Frontal cortex (tissue), 4 donors: Measurements from ENCODE around the gene NCOA3. TPM values are rescaled to one million over a fixed set of nuclear protein-coding genes. Genes with fewer than 3 reads are reported as not detected.
"Not testable (repeated sequence)": the region's sequence is repeated elsewhere in the genome, so short reads cannot be mapped to it uniquely, and the experiment has no call there.

Experiments used
- DNase-seq, 2 donors: peaks; one replicate each; pipeline ENCODE4 v3.0.0; 2012; ENCODE audit warnings: low spot score in 2 of 2
- FAIRE-seq: peaks from 2 replicates; lab custom pipeline; 2012; peaks lifted over from hg19 to GRCh38; lab: Jason Lieb, UNC
- total RNA-seq: library from RNA; depleted of rRNA; stranded (reverse); fragments of >200 nt; gene quantifications from one replicate; pipeline ENCODE4 v1.2.3, GENCODE V29; 2014
- donor health status: control.
- donor health status: control.
- donor health status: control.

The NCOA3 gene
- total RNA-seq, 1 donor from 2014 or later = 42.0 TPM

- DNase-seq (no peak), FAIRE-seq (no peak)
Measured at GRCh38 chr20:47498606-47499005, 3.1 kb upstream of the NCOA3 start.

DNA sequence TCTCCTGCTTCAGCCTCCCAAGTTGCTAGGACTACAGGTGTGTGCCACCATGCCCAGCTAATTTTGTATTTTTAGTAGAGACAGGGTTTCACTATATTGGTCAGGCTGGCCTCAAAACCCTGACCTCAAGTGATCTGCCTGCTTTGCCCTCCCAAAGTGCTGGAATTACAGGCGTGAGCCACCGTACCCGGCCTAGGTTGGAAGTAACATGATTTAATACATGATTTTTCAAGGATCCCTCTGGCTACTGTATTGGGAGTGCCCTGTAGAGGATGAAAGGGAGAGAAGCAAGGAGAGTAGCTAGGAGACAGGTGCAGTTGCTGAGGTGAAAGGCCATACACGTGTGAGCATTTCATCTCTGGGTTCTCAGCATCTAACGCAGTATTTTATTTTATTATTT is 2.6 kb upstream of the NCOA3 start:
- DNase-seq (no peak), FAIRE-seq (no peak)

DNA sequence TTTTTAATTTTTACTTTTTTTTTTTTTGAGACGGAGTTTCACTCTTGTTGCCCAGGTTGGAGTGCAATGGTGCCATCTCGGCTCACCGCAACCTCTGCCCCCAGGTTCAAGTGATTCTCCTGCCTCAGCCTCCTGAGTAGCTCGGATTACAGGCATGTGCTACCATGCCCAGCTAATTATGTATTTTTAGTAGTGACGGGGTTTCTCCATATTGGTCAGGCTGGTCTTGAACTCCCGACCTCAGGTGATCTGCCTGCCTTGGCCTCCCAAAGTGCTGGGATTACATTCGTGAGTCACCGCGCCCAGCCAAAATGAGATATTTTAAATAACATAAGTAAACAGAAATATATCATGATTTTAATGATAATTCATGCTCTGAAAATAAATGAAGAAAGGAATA is 1.6 kb upstream of the NCOA3 start:
- not testable (repeated sequence) for DNase-seq, FAIRE-seq

DNA sequence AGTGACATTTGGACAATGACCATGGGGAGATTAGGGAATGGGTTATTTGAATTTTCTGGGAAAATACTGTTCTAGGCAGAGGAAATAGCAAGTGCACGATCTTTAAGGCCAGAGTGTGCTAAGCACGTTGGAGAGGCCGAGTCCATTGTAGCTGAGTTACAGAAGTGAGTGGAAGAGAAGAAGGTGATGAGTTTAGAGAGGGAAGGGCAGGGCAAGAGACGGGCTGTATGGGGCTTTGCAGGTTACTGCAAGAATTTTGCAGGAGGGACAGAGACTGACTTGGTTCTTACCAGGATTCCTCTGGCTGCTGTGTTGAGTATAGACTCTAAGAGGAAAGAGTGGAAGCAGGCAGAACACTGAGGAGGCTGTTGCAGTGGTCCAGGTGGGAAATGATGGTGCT is 1.1 kb upstream of the NCOA3 start:
- DNase-seq (no peak), FAIRE-seq (no peak)

DNA sequence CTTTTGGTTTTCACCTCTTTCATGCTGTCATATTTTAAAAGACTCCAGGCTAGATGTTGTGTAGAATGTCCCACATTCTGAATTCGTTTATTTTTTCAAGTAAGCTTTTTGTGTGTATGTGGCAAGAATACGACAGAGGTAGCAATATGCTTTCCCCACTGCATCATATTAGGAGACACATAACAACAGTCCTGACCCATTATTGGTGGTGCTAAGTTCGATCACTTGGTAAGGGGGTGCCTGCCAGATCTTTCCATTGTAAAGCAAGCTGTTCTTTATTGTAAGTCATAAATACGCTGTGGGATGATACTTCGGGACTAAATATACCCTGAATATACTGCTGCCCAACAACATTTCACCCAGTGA is 588 bp upstream of the NCOA3 start:
- DNase-seq (peak in 1 of 2 donors; percentile 31), FAIRE-seq (no peak)

DNA sequence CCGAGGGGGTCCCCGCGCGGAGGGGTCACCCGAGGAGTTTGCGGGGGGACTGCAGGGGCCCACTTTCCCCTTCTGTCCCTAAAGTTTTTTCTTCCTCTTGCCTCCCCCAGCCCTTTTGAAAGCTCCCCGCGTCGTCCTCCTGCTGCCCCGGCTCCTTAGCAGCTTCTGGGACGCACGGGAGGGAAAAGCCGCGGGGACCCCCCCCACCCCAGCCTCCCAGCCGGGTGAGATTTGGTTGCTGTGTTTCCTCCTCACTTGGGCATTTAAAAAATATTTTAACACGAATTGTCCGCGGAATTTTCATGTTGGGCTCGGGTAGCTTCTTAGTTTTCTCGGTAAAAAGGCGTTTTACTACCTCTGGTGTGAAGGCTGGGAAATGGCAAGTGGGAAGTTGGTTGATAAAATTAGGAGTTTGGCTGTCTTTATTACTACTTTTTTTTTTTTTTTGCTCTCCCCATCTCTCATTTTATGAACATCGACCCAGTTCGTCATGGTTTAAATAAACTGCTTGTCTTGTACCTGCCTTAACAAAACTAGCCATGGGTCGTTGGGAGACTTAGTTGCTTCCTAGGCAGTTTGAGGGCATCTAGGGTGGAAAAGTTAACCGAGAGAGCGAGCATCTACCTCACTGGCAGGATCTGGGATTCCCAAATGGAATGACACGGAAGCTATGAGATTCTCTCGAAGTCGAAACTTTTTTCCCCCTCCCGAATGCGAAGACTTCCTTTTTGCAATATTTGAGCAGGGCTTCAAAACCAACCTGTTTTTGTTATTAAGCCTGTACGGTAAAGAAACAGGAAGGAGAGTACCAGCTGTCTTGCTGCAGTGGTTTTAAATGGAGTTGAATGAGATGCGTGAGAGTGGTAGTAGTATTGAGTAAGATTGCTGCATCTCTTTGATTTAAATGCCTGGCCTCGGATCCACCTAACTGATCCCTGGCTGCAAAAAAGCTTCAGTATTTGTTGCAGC is 868 bp downstream of the NCOA3 start:
- DNase-seq (no peak), FAIRE-seq (no peak)

DNA sequence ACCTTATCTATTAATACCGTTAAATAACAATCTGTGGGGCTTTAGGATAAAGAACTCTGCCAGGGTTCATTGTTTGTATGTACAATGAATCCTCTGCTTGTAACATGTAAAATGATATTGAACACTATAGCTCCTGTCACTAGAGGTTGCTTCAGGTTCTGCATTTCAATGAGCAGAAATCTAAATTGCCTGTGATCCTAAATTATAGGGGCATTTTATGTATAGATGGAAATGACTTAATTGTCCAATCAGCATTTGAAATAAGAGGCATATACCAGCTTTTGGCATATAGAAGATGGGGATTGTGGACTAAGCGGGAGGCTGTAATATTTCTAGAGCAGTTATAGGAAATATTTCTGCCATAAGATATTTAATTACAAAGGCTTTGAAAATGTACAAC is 2.0 kb downstream of the NCOA3 start:
- DNase-seq = no peak
- FAIRE-seq = no peak

- no peak for DNase-seq
- FAIRE-seq = no peak
Measured at GRCh38 chr20:47506335-47506734, 4.6 kb downstream of the NCOA3 start.

GRCh38 chr20:47506850-47507249 is 5.2 kb downstream of the NCOA3 start:
- FAIRE-seq (no peak), DNase-seq (no peak)

- not testable (repeated sequence) for FAIRE-seq, DNase-seq
Measured at GRCh38 chr20:47507275-47507981, 5.7 kb downstream of the NCOA3 start.

- no peak for DNase-seq
- no peak for FAIRE-seq
Measured at GRCh38 chr20:47508278-47508677, 6.6 kb downstream of the NCOA3 start.

- no peak for DNase-seq
- no peak for FAIRE-seq
Measured at GRCh38 chr20:47509104-47509661, 7.5 kb downstream of the NCOA3 start.

DNA sequence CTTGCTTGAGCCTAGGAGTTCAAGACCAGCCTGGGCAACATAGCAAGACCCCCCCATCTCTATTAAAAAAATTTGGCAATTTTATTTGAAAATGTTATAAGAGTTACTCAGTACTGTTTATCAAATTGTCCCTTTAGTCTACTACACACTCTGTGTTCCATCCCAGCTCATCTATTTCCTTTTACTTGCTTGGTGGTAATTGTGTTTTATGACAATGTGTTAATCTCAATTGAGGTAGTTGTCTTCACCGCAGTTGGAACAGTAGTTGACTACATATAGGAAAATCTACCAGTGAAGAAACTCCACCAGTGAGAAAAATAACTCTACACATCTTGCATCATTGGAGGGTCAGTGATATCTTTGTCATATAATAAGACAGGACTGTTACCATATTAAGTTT is 8.0 kb downstream of the NCOA3 start:
- DNase-seq (no peak), FAIRE-seq (no peak)

DNA sequence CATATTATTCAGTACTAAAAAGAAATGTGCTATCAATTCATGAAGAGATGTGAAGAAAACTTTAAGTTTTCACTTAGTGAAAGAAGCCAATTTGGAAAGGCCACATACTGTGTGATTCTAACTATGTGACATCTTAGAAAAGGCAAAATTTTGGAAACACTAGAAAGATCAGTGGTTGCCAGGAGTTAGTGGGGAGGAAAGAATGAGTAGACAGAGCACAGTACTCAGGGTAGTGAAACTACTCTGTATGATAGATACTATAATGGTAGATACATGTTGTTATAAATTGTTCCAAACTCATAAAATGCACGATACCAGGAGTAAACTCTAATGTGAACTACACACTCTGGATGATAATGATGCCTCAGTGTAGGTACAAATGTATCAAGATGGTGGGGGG is 14.2 kb downstream of the NCOA3 start:
- FAIRE-seq = no peak
- no peak for DNase-seq

- no peak for DNase-seq
- no peak for FAIRE-seq
Measured at GRCh38 chr20:47521059-47521808, 19.5 kb downstream of the NCOA3 start.

- no peak for DNase-seq
Measured at GRCh38 chr20:47524015-47524784, 22.5 kb downstream of the NCOA3 start.

DNA sequence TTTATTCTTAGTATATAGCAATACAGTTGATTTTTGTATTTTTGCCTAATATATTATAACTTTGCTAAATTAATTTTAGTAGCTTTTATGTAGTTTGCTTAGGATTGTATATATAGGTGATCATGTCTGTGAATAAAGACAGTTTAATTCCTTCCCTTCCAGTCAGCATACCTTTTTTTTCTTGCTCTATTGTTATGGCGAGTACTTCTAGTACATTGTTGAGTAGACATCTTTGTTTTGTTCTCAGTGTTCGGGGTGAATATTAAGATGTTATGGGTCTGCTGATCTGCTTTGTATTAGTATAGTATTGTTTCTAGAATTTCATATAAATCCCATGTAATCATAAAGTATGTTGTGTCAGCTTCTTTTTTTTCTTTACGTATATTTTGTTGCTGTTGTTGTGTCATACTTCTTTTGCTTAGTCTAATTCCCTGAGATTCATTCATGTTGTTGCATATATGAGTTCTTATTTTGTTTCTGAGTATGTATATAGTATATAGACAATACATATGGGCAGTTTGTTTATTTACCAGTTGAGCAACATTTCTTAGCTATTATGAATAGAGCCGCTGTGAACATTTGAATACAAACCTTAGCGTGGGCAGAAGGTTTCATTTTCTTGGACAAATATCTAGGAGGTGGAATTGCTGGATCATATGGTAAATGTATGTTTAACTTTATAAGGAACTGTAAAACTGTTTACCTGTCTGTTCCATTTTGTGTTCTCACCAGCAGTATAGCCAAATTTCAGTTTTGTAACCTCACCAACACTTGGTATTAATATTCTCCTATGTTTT is 25.5 kb downstream of the NCOA3 start:
- FAIRE-seq = no peak
- no peak for DNase-seq

More at GRCh38 chr20:47524015-47524784, 22.5 kb downstream of the NCOA3 start:
- no peak for FAIRE-seq

DNA sequence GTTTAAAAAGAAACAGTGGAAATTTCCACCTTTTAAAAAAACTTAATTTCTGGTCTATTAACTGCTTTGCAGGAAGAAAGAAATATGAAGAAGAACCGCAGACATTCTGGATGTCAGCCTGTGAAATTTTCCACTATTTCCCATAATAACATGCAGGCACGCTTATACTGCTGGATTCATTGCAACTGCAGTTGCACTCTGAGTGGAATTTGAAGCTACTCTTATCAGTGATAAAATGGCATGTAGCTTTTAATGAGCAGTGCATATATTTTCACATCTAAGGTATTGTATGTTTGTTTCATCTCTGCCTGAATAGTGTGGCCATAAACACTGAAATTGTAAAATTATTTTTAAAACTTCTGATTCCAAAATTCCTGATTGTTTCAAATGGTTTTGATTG is 28.2 kb downstream of the NCOA3 start:
- FAIRE-seq (no peak), DNase-seq (no peak)

DNA sequence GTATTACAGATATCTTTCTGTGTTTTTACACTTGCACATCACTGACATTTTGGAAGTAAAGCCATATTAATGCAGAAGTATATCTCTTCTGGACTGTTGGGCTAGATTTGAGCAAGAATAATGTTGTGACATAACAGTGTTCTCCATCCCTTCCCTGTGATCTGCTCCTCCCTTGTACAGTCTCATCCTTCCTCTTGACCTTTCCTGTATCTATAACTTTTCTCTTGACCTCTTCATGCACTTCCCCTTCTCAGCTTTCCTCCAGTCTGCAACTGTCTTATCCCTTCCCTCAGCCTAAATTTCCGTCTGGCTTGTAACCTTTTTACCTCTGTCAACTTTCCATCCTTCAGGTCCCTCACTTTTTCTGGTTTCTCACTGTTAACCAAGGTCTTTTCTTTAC is 29.8 kb downstream of the NCOA3 start:
- no peak for FAIRE-seq

More for the DNA sequence above, 29.8 kb downstream of the NCOA3 start:
- DNase-seq = no peak
